HG03378 (cell line): ENCODE results near the gene RNF186.
"Not testable (repeated sequence)": the region's sequence is repeated elsewhere in the genome, so short reads cannot be mapped to it uniquely, and the experiment has no call there.

Experiments used
- ATAC-seq: cut with Tn5 transposase; IDR thresholded peaks from one replicate; pipeline ENCODE4 v1.9.1; 2021; ENCODE audit warnings: mild to moderate bottlenecking, moderate library complexity; ENCODE audit not compliant: unreplicated experiment

RNF186 gene, protein sequence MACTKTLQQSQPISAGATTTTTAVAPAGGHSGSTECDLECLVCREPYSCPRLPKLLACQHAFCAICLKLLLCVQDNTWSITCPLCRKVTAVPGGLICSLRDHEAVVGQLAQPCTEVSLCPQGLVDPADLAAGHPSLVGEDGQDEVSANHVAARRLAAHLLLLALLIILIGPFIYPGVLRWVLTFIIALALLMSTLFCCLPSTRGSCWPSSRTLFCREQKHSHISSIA

DNA sequence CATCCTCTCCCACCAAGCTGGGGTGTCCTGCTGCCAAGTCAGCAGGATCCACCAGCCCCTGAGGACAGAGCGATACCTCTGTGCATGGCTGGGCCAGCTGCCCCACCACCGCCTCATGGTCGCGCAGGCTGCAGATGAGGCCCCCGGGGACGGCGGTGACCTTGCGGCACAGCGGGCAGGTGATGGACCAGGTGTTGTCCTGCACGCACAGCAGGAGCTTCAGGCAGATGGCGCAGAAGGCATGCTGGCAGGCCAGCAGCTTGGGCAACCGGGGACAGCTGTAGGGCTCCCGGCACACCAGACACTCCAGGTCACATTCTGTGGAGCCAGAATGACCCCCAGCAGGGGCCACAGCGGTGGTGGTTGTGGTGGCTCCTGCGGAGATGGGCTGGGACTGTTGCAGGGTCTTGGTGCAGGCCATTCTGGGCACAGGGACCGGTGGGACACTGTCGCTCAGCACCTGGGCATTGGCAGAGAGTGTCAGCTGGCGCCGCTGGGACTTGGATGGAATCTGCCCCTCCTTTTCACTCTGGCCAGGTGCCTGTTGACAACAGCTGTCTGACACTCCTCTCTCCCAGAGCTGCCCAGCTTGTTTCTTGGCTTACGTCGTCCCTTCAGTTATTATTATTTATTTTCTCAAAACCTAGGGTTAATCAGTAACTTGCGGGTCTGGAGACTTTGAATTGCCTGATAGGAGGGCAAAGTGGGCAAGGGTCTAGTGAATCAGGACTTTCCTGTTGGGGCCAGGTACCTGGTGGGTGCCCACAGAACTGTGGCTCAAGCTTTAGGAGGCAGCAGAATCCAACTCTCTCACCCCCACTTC lies at the start of gene RNF186:
Gene RNF186 (minus strand): TSS at position 603 of the 823 bp plus-strand sequence. CDS start 182 bp downstream, at position 421.
- no peak for ATAC-seq

DNA sequence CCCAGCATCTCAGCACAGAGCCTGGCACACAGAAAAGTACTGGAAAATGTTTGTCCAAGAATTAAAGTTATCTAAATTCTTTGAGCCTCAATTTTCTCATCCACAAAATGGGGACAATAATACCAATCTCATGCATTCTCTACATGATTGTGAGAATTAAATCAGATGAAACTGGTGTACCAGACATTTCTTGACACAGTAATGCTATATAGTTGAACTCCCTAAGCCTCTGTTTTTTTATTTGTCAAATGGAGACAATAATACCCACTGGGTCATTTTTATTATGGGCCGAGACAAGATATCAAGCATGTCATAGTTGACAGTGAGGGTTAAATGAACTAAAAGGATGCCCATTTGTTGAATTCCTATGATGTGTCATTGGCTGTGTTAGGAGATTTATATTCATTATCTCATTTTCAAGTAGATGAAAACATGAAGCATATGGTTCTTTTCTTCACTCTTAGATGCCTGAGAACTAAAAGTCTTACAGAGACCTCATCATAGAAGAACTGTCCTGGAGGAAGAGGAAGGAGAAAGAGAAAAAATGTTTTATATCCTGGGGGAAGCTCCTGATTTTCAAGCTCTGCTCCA lies 49.6 kb upstream of the RNF186 start:
- ATAC-seq = no peak

DNA sequence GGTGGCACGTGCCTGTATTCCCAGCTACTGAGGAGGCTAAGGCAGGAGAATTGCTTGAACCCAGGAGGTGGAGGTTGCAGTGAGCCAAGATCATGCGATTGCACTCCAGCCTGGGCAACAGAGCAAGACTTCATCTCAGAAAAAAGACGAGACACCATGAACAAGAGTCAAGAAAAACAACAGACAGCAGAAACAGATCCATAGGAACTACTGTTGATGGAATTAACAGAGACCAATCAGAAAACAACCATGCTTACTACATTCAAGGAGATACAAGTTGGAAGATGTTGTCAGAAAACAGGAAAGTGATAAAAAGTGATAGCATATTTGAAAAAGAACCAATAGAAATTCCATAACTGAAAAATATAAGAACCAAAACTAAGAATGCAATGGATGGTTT lies 47.9 kb upstream of the RNF186 start:
- ATAC-seq = no peak

- no peak for ATAC-seq
Observed at GRCh38 chr1:19861842-19862530, 46.9 kb upstream of the RNF186 start.

DNA sequence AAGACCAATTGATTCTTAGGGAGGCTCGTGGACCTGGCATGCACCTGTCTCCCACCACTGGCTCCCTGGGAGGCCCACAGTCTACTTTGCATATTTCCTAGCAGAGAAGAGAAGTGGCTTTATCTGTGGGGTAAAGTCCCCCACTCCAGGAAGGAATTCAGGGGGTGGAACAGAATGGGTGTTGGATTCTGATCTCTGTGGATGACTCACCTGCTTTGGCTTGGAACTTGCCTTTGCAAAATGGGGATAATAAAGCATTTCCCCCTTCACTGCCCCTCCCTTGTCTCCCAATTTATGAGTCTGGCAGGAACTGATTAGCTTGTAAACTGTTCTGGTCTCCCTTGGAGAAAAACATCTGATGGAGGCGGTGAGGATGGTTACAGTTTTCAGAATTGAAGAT lies 46.0 kb upstream of the RNF186 start:
- ATAC-seq = no peak

- ATAC-seq = no peak
Observed at GRCh38 chr1:19860418-19860817, 45.3 kb upstream of the RNF186 start.

GRCh38 chr1:19859876-19860275 lies 44.8 kb upstream of the RNF186 start:
- no peak for ATAC-seq

DNA sequence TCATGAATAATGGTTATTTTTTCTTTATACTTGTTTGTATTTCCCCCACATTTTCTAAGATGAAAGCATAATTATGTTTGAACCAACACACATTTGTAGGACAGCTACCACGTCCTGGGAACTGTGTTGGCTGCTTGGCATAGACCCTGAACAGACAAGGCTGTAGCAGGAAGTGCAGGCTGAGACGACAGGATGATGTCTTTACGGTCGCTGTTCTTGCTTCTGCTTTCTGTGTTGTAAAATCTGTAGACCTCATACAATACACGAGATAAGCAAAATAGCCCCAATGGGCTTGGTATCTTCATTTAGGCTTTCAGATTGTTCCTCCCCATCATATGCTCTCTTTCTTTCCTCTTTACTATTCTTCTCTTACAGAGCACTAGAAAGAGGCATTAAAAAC lies 43.8 kb upstream of the RNF186 start:
- no peak for ATAC-seq

DNA sequence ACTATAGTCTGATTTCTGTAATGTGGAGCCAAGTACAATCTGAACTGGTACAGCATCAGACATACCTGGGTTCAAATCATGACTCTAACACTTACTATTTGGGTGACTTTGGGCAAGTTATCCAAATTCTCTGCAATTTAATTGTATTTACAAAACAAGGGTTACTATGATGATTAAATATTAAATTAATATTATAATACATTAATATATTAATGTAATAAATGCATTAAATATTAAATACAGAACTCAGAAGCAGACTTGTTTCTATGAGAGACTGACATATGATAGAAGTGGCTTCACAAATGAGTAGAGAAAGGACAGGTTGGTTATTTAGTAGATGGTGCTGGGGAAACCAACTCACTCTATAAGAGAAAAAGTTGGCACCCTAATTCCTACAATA lies 39.8 kb upstream of the RNF186 start:
- ATAC-seq = no peak

- no peak for ATAC-seq
Observed at GRCh38 chr1:19852036-19852435, 37.0 kb upstream of the RNF186 start.

DNA sequence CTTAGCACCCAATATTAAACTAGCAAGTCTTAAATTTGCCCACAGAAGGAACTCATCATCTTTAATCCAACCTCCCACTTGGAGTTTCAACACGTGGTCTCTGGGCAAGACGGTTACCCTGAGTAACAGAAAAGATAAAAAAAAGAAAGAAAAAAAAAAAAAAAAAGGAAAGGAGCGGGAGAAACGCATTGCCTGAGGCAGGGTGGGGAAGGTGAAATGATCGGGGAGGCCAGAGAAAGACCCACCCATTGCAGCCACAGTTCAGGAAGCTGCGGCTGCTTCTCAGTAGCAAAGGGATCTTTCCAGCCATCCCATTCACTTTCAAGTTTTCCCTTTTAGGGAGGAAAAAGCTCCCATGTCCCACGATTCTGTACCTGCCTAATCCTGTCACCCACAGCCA lies 35.1 kb upstream of the RNF186 start:
- no peak for ATAC-seq

- ATAC-seq = not testable (repeated sequence)
Observed at GRCh38 chr1:19849307-19849706, 34.2 kb upstream of the RNF186 start.

- not testable (repeated sequence) for ATAC-seq
Observed at GRCh38 chr1:19847334-19847733, 32.3 kb upstream of the RNF186 start.

DNA sequence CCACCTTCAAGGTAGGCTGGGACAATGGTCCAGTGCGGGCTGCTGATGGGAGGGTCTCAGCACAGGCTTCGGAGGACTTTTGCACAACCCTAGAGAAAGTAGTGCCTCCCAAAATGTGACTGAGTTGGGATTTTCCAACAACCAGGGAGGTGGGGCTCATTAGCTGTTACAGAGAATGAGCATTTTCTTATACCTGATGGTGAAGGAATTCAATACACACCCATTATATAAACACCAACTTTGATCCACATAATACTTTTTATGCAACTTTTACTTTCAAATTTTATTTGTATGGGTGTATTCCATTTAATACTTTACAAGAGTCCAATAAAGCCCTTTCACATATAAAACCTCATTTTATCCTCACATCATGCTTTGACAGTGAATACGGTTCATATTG lies 31.3 kb upstream of the RNF186 start:
- no peak for ATAC-seq

- no peak for ATAC-seq
Observed at GRCh38 chr1:19845555-19845954, 30.5 kb upstream of the RNF186 start.

GRCh38 chr1:19844731-19845495 lies 29.8 kb upstream of the RNF186 start:
- no peak for ATAC-seq

DNA sequence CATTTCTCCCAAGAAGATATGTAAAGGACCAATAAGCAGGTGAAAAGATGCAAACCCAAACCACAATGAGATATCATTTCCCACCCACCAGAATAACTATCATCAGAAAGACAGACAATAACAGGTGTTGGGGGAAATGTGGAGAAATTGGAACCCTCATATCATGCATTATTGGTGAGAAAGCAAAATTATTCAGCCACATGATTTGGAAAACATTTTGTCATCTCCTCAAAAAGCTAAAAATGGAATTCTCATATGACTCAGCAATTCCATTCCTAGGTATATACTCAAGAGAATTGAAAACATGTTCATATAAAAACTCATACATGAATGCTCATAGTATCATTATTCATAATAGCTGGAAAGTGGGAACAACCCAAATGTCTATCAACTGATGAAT lies 25.1 kb upstream of the RNF186 start:
- ATAC-seq = no peak

- ATAC-seq = no peak
Observed at GRCh38 chr1:19837866-19838265, 22.8 kb upstream of the RNF186 start.

- ATAC-seq = no peak
Observed at GRCh38 chr1:19835578-19835977, 20.5 kb upstream of the RNF186 start.

- no peak for ATAC-seq
Observed at GRCh38 chr1:19831441-19831840, 16.4 kb upstream of the RNF186 start.

DNA sequence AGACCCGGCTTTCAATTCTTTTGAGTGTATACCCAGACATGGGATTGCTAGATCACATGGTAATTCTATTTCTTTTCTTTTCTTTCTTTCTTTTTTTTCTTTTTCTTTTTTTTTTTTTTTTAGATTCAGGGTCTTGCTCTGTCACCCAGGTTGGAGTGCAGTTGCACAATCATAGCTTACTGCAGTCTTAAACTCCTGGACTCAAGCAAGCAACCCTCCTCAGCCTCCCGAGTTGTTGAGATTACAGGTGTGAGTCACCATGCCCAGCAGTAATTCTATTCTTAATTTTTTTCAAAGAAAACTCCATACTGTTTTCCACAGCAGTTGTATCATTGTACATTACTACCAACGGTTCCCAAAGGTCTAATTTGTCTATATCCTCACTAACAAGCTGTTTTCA lies 13.5 kb upstream of the RNF186 start:
- no peak for ATAC-seq
